ENCODE data around the gene PAQR9. TPM values are rescaled to one million over a fixed set of nuclear protein-coding genes. Genes with fewer than 3 reads are reported as not detected.

The PAQR9 gene
- total RNA-seq, 1 donor from 2014 or later = not detected

- DNase-seq (no peak), ATAC-seq (no peak)
- intact Hi-C loops (cut with DNase I) = no loop called here
- Histone ChIP-seq H3K36me3 (no peaks in the 10 kb centered on the region), H3K9me3 (no peaks in the 10 kb centered on the region), H3K4me1 (no peaks in the 10 kb centered on the region), H3K27me3 (peaks cover 5% of the 10 kb centered on the region), H3K4me3 (no peak overlapping the region), H3K27ac (no peak overlapping the region)
- TF ChIP-seq, protein P1, sequence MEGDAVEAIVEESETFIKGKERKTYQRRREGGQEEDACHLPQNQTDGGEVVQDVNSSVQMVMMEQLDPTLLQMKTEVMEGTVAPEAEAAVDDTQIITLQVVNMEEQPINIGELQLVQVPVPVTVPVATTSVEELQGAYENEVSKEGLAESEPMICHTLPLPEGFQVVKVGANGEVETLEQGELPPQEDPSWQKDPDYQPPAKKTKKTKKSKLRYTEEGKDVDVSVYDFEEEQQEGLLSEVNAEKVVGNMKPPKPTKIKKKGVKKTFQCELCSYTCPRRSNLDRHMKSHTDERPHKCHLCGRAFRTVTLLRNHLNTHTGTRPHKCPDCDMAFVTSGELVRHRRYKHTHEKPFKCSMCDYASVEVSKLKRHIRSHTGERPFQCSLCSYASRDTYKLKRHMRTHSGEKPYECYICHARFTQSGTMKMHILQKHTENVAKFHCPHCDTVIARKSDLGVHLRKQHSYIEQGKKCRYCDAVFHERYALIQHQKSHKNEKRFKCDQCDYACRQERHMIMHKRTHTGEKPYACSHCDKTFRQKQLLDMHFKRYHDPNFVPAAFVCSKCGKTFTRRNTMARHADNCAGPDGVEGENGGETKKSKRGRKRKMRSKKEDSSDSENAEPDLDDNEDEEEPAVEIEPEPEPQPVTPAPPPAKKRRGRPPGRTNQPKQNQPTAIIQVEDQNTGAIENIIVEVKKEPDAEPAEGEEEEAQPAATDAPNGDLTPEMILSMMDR (IDR thresholded peaks at IDR 0.05) = no peak
These were observed 29.2 kb downstream of the PAQR9 start for GRCh38 chr3:142934128-142934886.

GRCh38 chr3:142931222-142931621 is 32.3 kb downstream of the PAQR9 start:
- TF ChIP-seq, protein P1 (IDR thresholded peaks at IDR 0.05) = no peak
- no peaks in the 10 kb centered on the region for H3K4me1 ChIP-seq
- H3K9me3 ChIP-seq = no peaks in the 10 kb centered on the region
- no peak for DNase-seq
- no peaks in the 10 kb centered on the region for H3K36me3 ChIP-seq
- ATAC-seq = peak; percentile 39
- intact Hi-C loops (cut with DNase I) = no loop called here
- peaks cover 12% of the 10 kb centered on the region for H3K27me3 ChIP-seq
- H3K27ac ChIP-seq = no peak overlapping the region
- no peak overlapping the region for H3K4me3 ChIP-seq

DNA sequence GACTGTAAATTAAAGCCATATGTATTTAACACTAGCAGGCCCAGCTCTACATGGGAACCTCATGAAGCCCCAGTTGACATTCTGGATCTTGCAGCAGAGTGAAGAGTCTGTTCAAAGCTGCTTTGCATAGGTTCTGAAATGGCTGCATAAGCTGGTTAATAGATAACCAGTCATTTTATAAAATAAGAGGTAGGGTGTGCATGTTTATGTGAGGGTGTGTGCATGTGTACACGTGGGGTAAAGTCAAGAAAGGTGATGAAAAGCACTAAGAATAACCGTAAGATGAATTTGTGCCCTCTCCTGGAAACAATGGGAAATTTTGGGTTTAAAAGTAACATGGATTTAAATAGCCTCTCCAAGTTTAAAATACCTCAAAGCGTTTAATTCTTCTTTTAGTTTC is 33.0 kb downstream of the PAQR9 start:
- no peaks in the 10 kb centered on the region for H3K4me1 ChIP-seq
- no peak overlapping the region for H3K27ac ChIP-seq
- H3K9me3 ChIP-seq = no peaks in the 10 kb centered on the region
- H3K27me3 ChIP-seq = peaks cover 10% of the 10 kb centered on the region
- H3K36me3 ChIP-seq = no peaks in the 10 kb centered on the region
- no peak for DNase-seq
- no peak for ATAC-seq
- no peak overlapping the region for H3K4me3 ChIP-seq
- TF ChIP-seq, protein P1 (IDR thresholded peaks at IDR 0.05) = no peak
- intact Hi-C loops (cut with DNase I) = no loop called here

- H3K27me3 ChIP-seq = peaks cover 10% of the 10 kb centered on the region
- DNase-seq (no peak), ATAC-seq (no peak)
- H3K27ac ChIP-seq = no peak overlapping the region
- H3K4me3 ChIP-seq = no peak overlapping the region
- H3K4me1 ChIP-seq = no peaks in the 10 kb centered on the region
- TF ChIP-seq, protein P1 (IDR thresholded peaks at IDR 0.05) = no peak
- intact Hi-C loops (cut with DNase I) = no loop called here
- H3K36me3 ChIP-seq = no peaks in the 10 kb centered on the region
- H3K9me3 ChIP-seq = no peaks in the 10 kb centered on the region
These were observed 33.6 kb downstream of the PAQR9 start for GRCh38 chr3:142929890-142930289.

- DNase-seq (no peak), ATAC-seq (peak; percentile 82)
- no peak overlapping the region for H3K4me3 ChIP-seq
- intact Hi-C loops (cut with DNase I) = no loop called here
- TF ChIP-seq, protein P1 (IDR thresholded peaks at IDR 0.05) = peak; percentile 35
- H3K9me3 ChIP-seq = no peaks in the 10 kb centered on the region
- peaks cover 17% of the 10 kb centered on the region for H3K27me3 ChIP-seq
- H3K27ac ChIP-seq = no peak overlapping the region
- no peaks in the 10 kb centered on the region for H3K4me1 ChIP-seq
- H3K36me3 ChIP-seq = no peaks in the 10 kb centered on the region
These were observed 34.4 kb downstream of the PAQR9 start for GRCh38 chr3:142929109-142929508.

Measured in upper lobe of right lung (tissue), 1 donor.